Lower lobe of right lung (tissue), 2 donors: Measurements from ENCODE around the gene POLR2I. TPM values are rescaled to one million over a fixed set of nuclear protein-coding genes. Genes with fewer than 3 reads are reported as not detected.
A peak's percentile ranks its signal among the peaks of the same experiment; 100 is the strongest.

Experiments used
- ATAC-seq, 2 donors: fragments of 200-7000 bp; cut with Tn5 transposase; one replicate each; pipeline ENCODE4 v1.9.1; 2020 to 2022; ENCODE audit warnings: mild to moderate bottlenecking in 2 of 2, moderate library complexity in 2 of 2
- DNase-seq: peaks from one replicate; pipeline ENCODE4 v3.0.0-alpha.2; 2020
- H3K27ac ChIP-seq: fragments of 200-600 bp; one replicate; pipeline ENCODE4 v1.8.0; 2022
- H3K27me3 ChIP-seq: fragments of 200-600 bp; one replicate; pipeline ENCODE4 v1.8.0; 2022; ENCODE audit warnings: low read depth
- H3K36me3 ChIP-seq: fragments of 200-600 bp; one replicate; pipeline ENCODE4 v1.8.0; 2022; ENCODE audit warnings: mild to moderate bottlenecking
- H3K4me1 ChIP-seq: fragments of 200-600 bp; one replicate; pipeline ENCODE4 v1.8.0; 2022
- H3K4me3 ChIP-seq: fragments of 200-600 bp; one replicate; pipeline ENCODE4 v1.8.0; 2022; ENCODE audit warnings: mild to moderate bottlenecking
- H3K9me3 ChIP-seq: fragments of 200-600 bp; one replicate; pipeline ENCODE4 v1.8.0; 2022
- intact Hi-C: fragments of 100-400 bp; cut with DNase I; formaldehyde crosslinking; loops from one replicate; pipeline ENCODE4 v1.11.0; 2022
- total RNA-seq: library from RNA; stranded (reverse); fragmentation: NEBNext Ultra II Directional; extraction: Animal tissue kit (Norgen Biotek cat#: 25700); gene quantifications from one replicate; pipeline ENCODE4 v1.2.1, GENCODE V29; 2021
- TF ChIP-seq, protein P1 (sequence below): fragments of 200-600 bp; IDR thresholded peaks from one replicate; pipeline ENCODE4 v1.8.0; 2022; ENCODE audit warnings: antibody characterized with exemption, mild to moderate bottlenecking
- donor health status: DM: no; HTN: yes; CAD: no; lungs with severe emphysema.

Gene POLR2I
- total RNA-seq, 1 donor from 2014 or later: 38.7 TPM

- H3K36me3 ChIP-seq: peaks cover 58% of the 10 kb centered on the region
- peaks cover 27% of the 10 kb centered on the region for H3K4me1 ChIP-seq
- DNase-seq: no peak
- intact Hi-C loops: no loop called here
- H3K9me3 ChIP-seq: no peaks in the 10 kb centered on the region
- no peaks in the 10 kb centered on the region for H3K27me3 ChIP-seq
- peak overlapping the region; percentile 84 for H3K27ac ChIP-seq
- H3K4me3 ChIP-seq: peak overlapping the region; percentile 74
- TF ChIP-seq, protein P1, sequence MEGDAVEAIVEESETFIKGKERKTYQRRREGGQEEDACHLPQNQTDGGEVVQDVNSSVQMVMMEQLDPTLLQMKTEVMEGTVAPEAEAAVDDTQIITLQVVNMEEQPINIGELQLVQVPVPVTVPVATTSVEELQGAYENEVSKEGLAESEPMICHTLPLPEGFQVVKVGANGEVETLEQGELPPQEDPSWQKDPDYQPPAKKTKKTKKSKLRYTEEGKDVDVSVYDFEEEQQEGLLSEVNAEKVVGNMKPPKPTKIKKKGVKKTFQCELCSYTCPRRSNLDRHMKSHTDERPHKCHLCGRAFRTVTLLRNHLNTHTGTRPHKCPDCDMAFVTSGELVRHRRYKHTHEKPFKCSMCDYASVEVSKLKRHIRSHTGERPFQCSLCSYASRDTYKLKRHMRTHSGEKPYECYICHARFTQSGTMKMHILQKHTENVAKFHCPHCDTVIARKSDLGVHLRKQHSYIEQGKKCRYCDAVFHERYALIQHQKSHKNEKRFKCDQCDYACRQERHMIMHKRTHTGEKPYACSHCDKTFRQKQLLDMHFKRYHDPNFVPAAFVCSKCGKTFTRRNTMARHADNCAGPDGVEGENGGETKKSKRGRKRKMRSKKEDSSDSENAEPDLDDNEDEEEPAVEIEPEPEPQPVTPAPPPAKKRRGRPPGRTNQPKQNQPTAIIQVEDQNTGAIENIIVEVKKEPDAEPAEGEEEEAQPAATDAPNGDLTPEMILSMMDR: no peak
- ATAC-seq: peak in 1 of 2 donors; percentile 1
Measured at GRCh38 chr19:36113894-36114720, 568 bp downstream of the POLR2I start.

DNA sequence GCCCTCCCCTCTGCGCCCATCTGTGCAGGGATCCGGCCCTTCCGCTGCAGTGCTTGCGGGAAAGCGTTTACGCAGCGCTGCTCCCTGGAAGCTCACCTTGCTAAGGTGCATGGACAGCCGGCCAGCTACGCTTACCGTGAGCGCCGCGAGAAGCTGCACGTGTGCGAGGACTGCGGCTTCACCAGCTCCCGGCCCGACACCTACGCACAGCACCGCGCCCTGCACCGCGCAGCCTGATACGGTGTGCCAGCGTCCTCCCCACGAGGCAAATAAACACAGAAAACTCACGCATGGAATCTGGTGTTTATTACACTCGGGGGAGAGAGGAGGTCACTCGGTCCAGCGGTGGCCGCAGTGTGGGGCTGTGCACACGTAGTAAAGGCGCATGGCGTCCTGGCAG, 1.2 kb downstream of the POLR2I start:
- DNase-seq (no peak), ATAC-seq (no peak)
- no peaks in the 10 kb centered on the region for H3K9me3 ChIP-seq
- peaks cover 52% of the 10 kb centered on the region for H3K36me3 ChIP-seq
- intact Hi-C loops: no loop called here
- H3K27ac ChIP-seq: no peak overlapping the region
- no peaks in the 10 kb centered on the region for H3K27me3 ChIP-seq
- TF ChIP-seq, protein P1: no peak
- H3K4me1 ChIP-seq: peaks cover 27% of the 10 kb centered on the region
- peak overlapping the region; percentile 74 for H3K4me3 ChIP-seq

DNA sequence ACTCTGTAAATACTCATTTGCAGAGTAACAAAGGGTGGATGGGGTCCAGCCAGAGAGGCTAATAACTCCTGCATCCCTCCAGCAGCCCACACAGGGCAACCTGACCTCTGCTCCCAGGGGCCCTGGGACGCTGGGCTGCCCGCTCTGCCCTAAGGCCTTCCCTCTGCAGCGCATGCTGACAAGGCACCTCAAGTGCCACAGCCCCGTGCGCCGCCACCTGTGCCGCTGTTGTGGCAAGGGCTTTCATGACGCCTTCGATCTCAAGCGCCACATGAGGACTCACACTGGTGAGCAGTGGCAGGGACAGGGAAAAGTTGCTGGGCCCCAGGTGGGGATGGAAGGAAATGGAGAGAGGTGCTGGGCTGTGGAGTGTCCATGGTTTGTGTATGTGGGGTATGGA, 2.0 kb downstream of the POLR2I start:
- DNase-seq (no peak), ATAC-seq (no peak)
- Histone ChIP-seq H3K9me3 (no peaks in the 10 kb centered on the region), H3K4me3 (no peak overlapping the region), H3K27ac (no peak overlapping the region), H3K27me3 (no peaks in the 10 kb centered on the region), H3K4me1 (peaks cover 27% of the 10 kb centered on the region), H3K36me3 (peaks cover 44% of the 10 kb centered on the region)
- intact Hi-C loops: no loop called here
- TF ChIP-seq, protein P1: no peak

GRCh38 chr19:36111200-36111539, 3.5 kb downstream of the POLR2I start:
- Histone ChIP-seq H3K36me3 (peaks cover 33% of the 10 kb centered on the region), H3K9me3 (no peaks in the 10 kb centered on the region), H3K27ac (no peak overlapping the region), H3K4me3 (no peak overlapping the region), H3K27me3 (no peaks in the 10 kb centered on the region), H3K4me1 (peaks cover 17% of the 10 kb centered on the region)
- TF ChIP-seq, protein P1: no peak
- intact Hi-C loops: no loop called here
- ATAC-seq (no peak), DNase-seq (no peak)

- intact Hi-C loops: no loop called here
- TF ChIP-seq, protein P1: no peak
- Histone ChIP-seq H3K27ac (no peak within 1 kb of the TSS), H3K36me3 (peaks cover 33% of the 10 kb centered on the region), H3K9me3 (no peaks in the 10 kb centered on the region), H3K4me3 (no peak within 1 kb of the TSS), H3K27me3 (no peaks in the 10 kb centered on the region), H3K4me1 (peaks cover 12% of the 10 kb centered on the region)
- no peak for ATAC-seq
- no peak for DNase-seq
Measured at GRCh38 chr19:36110487-36111199, 4.0 kb downstream of the POLR2I start, which contains the start of gene OVOL3. OVOL3 (plus strand) TSS chr19:36111143; CDS start chr19:36111203, 60 bp downstream.
